ENCODE data around the gene SPTBN1.

Gene SPTBN1

DNA sequence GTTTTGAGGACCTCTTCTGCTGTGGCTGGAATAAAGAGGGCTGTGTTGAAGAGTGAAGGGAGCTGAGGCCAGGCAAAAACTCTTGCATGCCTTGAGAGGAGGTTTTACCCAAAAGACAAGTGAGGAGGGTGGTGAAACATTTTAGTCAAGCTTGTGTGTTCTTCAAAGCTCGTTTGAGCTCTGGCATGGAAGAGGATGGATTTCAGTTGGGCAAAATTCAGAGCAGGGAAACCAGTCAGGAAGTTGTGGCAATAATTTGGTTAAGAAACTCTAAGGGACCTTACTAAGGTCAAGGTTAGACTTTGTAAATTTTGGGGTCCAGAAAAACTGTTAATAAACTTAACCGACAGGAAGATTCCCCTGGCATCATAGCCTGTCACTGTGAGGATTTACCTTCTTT lies 34.7 kb downstream of the SPTBN1 start:
- H3K4me3 ChIP-seq (ENCODE audit: control insufficient read depth, low read depth, low read length), result no peak overlapping the region
- TF ChIP-seq, protein P1, sequence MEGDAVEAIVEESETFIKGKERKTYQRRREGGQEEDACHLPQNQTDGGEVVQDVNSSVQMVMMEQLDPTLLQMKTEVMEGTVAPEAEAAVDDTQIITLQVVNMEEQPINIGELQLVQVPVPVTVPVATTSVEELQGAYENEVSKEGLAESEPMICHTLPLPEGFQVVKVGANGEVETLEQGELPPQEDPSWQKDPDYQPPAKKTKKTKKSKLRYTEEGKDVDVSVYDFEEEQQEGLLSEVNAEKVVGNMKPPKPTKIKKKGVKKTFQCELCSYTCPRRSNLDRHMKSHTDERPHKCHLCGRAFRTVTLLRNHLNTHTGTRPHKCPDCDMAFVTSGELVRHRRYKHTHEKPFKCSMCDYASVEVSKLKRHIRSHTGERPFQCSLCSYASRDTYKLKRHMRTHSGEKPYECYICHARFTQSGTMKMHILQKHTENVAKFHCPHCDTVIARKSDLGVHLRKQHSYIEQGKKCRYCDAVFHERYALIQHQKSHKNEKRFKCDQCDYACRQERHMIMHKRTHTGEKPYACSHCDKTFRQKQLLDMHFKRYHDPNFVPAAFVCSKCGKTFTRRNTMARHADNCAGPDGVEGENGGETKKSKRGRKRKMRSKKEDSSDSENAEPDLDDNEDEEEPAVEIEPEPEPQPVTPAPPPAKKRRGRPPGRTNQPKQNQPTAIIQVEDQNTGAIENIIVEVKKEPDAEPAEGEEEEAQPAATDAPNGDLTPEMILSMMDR (IDR thresholded peaks at IDR 0.05; ENCODE audit: control insufficient read depth, insufficient read depth, low read depth, low read length, missing control alignments), result no peak
- DNase-seq (ENCODE audit: low read depth), result no peak

DNA sequence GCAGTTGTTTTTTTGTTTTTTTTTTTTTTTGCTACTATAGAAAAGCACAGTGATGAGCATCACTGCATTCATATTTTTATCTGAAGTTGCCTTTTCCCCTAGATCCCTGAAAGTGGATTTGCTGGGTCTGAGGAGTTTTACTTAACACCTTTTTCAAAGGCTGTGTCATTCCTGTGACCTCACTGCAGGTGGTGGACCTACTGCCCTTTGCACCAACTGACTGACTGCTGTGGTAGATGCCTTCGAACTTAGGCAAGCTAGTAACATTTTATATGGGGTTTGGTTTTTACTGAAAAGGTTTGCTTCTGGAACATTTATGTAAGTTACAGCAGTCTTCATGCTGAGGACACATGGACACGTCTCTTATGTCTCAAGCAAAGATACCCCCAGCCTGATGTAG lies 36.2 kb downstream of the SPTBN1 start:
- TF ChIP-seq, protein P1 (IDR thresholded peaks at IDR 0.05; ENCODE audit: control insufficient read depth, insufficient read depth, low read depth, low read length, missing control alignments), result no peak
- no peak for DNase-seq (ENCODE audit: low read depth)
- no peak overlapping the region for H3K4me3 ChIP-seq (ENCODE audit: control insufficient read depth, low read depth, low read length)

DNA sequence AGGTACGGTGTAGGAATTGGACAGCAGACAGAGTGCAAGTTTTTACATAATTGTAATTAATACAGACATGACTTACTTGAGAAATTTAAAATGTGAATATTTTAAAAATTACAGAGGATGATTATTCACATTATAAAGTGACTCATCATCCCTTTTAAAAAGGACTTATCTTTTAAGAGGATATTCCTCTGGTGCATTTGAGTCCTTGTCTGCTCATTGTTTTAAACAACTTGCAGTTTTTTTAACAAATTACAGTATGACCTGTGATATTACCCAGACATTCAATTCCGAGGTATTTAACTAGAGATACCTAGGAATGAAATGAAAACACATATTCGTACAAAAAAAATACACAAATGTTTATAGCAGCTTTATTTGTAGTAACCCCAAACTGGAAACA lies 38.0 kb downstream of the SPTBN1 start:
- no peak for DNase-seq (ENCODE audit: low read depth)
- TF ChIP-seq, protein P1 (IDR thresholded peaks at IDR 0.05; ENCODE audit: control insufficient read depth, insufficient read depth, low read depth, low read length, missing control alignments), result no peak
- no peak overlapping the region for H3K4me3 ChIP-seq (ENCODE audit: control insufficient read depth, low read depth, low read length)

DNA sequence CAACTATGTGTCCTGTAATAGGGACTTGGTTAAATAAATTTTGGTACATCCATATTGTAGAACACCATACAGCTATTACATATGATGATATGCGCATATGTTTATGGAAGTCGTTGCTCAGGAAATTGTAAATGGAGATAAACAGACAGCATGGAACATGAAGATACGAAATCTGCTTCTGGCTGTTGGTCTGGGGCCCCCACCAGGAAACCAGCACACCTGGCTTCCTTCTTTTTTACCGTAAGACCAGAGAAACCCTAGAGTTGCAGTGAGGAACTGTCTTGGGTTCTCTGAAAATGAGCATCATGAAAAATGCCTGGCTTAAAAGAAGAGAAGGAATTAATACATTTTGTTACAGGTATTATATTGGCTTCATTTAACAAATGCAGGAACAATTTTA lies 40.8 kb downstream of the SPTBN1 start:
- TF ChIP-seq, protein P1 (IDR thresholded peaks at IDR 0.05; ENCODE audit: control insufficient read depth, insufficient read depth, low read depth, low read length, missing control alignments), result no peak
- no peak overlapping the region for H3K4me3 ChIP-seq (ENCODE audit: control insufficient read depth, low read depth, low read length)
- no peak for DNase-seq (ENCODE audit: low read depth)

DNA sequence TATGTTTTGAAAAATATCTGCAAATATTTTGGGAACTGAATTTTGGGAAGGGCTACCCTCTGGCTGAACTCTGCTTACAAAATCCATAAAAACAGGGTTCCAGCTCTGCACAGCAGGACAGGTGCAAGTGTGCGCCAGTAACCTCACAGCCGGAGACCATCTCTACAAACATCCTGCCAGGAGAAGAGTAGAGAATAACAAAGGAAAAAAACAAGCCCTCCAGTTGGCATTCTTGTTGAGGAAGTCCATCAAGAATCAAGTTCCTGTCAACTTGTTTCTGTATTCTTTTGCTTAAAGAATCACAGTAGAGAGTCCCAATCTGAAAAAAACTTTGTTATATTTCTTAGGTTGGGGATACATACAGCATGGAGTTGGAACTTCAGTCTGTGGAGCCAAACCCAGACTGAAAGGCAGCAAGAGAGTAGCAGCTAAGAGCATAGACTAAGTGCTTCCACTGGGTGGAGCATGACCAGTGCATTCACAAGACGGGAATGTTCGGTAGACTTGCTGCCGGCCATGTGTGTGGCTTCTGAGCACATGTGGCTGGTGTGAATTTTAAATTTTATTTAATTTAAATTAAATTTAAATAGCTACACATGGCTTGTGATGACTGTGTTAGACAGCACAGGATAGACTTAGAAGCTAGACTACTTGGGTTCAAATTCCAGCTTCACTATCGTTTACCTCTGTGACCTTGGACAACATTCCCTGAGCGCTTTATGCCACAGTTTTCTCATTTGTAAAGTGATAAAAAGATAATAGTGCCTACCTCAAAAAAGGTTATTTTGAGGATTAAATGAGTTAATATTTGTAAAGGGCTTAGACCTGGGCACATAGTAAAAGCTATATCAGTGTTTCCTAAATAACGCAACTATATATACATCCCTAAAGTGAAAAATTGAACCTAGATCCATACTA lies 41.9 kb downstream of the SPTBN1 start:
- no peak for DNase-seq (ENCODE audit: low read depth)
- TF ChIP-seq, protein P1 (IDR thresholded peaks at IDR 0.05; ENCODE audit: control insufficient read depth, insufficient read depth, low read depth, low read length, missing control alignments), result peak; percentile 44
- H3K4me3 ChIP-seq (ENCODE audit: control insufficient read depth, low read depth, low read length), result no peak overlapping the region

DNA sequence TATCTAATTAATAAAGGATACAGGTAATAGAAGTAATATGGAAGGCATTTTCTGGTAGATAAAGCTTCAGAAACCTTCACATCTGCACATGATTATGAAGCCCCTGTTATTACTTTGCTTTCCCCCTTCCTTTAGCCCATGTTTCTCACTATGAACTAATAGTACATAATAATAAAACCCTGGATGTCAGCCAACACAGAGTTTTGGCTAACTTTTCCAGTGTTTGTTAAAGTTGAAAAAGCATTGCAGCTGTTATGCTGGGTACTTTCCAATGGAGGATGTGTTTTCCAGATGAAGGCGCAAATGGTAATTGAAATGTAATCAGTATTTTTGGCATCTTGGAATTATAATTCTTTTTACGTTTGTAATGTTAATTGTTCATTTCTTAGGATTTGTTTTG lies 43.5 kb downstream of the SPTBN1 start:
- no peak overlapping the region for H3K4me3 ChIP-seq (ENCODE audit: control insufficient read depth, low read depth, low read length)
- TF ChIP-seq, protein P1 (IDR thresholded peaks at IDR 0.05; ENCODE audit: control insufficient read depth, insufficient read depth, low read depth, low read length, missing control alignments), result no peak
- no peak for DNase-seq (ENCODE audit: low read depth)
